ENCODE measurements around the gene PTBP2.
"Not testable (repeated sequence)": the region's sequence is repeated elsewhere in the genome, so short reads cannot be mapped to it uniquely, and the experiment has no call there.

PTBP2 gene

DNA sequence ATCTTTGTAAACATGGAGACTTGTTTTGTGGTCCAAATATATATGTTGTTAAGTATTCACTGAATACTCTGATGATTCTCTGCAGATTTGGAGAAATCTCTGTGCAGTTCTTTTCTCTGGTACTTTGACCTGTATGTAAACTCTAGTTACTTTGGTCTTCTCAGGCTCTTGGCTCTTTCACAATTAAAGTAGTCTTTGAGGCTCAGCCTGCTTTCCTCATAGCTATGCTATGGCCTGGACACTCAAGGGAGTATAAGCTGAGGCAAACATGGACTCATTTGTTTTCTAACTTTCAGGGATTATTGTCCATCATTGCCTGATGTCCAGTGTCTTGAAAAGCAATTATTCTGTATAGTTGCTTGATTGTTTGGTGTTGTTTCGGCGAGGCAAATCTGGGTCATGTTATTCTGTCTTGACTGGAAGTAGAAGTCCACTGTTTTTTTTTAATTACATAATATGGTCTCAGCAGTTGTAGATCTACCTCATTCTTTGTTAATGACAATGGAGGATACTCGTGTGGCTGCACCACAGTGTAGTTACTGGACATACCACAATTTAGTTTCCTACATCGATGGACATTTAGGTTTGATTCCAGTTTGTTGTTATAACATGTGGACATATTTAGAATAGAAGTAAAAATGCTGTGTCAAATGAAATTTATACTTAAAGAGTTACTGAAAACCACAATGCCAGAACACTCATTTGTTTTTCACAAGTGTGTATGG is 9.2 kb downstream of the PTBP2 start:
- DNase-seq, result no peak

DNA sequence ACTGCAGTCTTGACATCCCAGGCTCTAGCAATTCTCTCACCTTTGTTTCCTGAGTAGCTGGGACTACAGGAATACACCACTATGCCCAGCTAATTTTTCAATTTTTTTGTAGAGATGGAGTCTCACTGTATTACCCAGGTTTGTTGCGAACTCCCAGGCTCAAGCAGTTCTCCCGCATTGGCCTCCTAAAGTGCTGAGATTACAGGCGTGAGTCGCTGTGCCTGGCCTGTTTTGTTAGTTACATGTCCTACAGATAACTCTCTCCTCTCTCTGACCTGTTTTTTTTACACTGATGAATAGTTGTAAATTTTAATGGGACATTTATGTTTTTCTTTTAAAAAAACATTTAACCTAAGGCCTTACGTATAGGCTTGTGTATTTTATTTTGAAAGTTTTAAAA is 19.8 kb downstream of the PTBP2 start:
- DNase-seq, result no peak

DNA sequence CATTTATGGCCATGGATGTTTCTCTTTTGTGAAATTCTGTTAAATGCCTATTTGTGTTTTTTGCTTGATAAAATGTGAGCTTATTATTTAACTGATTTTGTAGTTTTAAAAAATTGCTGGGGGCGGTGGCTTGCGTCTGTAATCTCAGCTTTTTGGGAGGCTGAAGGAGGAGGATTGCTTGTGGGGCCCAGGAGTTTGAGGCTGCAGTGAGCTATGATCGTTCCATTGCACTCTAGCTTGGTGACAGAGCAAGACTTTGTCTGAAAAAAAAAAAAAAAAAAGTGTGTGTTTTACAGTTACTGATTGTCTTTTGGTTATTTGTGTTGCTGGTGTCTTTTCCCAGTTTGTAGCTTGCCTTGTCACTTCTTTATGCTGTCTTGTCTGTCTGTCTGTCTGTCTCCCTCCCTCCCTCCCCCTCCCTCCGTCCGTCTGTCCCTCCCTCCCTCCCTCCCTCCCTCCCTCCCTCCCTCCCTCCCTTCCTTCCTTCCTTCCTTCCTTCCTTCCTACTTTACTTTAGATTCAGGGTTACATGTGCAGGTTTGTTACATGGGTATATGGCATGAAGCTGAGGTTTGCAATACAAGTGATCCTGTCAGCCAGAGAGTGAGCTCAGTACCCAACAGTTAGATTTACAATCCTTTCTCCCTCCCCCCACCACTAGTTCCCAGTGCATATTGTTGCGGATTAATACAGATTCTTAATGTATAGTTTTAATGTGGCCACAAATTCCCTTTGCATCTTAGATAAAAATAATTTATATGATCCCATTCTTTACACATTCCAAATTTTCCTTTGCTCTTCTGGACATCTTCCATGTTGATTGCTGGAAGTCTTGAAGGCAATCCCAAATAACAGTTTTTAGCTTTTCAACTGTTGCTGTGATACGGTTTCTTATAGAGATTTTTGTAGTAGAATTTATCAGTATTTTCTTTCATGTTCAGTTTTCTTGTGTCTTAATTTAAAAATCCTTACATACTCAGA is 25.1 kb downstream of the PTBP2 start:
- DNase-seq, result no peak

DNA sequence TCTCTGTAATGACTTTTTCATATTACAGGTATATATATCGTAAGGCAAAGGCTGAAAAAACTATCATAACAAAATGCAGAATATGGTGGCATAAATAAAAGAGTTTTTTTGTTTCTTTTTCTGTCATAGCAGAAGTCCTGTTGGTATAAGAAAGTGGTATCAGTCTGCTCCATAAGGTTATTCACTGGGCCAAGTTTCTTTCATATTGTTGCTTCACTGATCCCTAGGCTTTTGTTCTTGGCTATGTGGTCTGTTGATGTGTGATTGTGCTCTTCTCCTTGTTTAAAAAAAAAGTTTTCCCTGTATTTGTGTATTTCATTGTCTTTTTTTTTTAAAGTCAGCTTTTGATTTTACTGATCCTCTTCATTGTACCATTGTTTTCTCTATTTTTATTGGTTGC is 26.0 kb downstream of the PTBP2 start:
- DNase-seq, result no peak

DNA sequence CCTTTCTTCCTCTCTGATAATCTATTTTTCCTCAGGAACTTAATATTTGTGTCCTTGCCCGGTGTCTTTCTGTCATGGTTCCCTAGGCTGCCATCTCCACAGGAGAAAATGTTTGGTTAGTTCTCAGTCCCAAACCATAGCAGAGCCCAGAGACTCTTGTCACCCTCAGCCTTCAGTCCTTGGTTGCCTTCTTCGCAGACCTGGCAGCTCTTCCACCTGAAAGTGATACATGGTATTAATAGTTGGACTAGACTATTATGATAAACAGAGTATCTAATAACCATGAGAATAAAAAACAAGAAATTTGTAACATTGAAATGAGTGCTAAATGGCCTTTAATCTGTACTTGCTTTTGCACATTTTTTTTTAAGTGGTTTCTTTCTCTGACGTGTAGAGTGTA is 26.5 kb downstream of the PTBP2 start:
- no peak for DNase-seq

DNA sequence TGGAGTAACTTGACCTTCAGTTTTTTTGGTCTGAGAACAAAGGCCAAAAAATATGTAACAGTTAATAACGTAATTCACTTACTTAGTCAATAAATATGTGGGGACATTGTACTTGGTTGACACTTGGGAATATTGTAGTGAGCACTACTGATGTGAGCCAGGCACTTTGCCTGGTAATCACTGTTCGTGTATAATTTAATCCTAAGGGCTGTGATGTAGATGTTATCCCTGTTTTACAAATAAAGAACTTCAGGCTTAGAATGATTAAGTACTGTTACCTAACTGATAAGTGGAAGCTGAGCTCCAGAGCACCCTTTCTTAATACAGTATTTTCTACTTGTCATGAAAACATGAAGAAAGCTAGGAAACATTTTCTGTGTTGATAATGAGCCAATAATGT is 28.0 kb downstream of the PTBP2 start:
- no peak for DNase-seq

DNA sequence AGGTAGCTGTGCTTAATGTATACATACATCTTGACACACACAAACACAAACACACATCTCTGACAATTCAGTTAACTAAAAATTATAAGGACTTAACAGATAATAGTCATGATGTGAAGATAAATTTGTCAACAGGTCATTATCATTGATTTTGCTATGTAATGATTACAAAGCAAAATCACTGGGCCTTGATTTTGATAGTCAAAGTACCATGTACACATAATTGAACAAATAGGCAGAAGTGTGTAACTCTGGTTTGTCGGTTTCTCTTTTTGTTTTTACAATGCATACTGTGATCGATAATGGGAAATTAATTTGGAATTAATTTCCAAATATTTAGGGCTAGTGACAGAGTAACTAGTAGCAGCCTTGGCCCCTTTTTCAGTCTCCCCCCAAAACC is 30.8 kb downstream of the PTBP2 start:
- DNase-seq, result no peak

DNA sequence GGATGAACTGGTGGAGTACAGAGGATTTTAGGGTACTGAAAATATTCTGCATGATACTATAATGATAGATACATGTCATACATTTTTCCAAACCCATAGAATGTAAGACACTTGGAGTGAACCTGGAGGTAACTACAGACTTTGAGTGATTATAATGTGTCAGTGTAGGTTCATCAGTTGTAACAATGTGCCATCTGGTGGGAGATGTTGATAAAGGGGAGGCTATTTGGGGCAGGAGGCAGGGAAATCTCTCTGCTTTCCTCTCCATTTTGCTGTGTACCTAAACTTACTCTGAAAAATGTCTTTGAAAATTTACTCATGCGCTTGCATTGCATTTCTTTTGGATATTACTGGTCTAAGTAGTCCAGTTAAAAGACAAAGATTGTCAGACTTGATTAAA is 35.2 kb downstream of the PTBP2 start:
- DNase-seq, result peak; percentile 2

DNA sequence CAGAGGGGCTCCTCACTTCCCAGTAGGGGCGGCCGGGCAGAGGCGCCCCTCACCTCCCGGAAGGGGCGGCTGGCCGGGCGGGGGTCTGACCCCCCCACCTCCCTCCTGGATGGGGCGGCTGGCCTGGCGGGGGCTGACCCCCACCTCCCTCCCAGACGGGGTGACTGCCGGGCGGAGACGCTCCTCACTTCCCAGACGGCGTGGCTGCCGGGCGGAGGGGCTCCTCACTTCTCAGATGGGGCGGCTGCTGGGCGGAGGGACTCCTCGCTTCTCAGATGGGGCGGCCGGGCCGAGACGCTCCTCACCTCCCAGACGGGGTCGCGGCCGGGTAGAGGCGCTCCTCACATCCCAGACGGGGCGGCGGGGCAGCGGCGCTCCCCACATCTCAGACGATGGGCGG is 41.0 kb downstream of the PTBP2 start:
- not testable (repeated sequence) for DNase-seq

DNA sequence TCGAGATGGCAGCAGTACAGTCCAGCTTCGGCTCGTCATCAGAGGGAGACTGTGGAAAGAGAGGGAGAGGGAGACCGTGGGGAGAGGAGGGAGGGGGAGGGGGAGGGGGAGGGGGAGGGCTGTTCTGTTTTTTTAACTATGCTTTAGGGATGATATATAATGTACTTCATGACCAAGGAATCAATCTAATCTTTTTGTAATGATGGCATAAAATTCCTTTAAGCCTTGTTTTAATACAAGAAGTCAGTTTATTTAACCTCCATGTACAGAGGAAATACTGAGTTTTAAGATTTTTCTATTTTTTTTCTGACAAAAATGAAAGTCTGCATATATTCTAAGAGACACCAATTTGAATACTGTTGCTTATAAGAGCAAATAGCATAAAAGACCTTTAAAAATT is 41.9 kb downstream of the PTBP2 start:
- DNase-seq, result no peak

DNA sequence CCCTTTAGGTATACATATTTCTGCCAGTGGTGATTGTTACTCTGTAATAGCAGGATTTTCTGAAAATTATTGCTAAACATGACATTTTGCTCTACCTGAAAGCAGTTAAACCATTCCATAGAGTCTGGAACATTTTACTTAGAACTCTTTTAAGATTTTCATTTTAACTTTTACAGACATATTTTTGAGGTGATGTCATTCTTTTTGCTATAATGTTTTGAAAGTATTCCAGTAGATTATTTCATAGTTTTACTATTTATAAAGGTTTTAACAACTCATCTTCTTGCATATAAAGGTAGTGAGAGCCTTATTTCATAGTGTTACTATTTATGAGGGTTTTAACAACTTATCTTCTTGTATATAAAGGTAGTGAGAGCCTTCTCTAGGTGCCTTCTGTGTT is 42.9 kb downstream of the PTBP2 start:
- DNase-seq, result no peak

DNA sequence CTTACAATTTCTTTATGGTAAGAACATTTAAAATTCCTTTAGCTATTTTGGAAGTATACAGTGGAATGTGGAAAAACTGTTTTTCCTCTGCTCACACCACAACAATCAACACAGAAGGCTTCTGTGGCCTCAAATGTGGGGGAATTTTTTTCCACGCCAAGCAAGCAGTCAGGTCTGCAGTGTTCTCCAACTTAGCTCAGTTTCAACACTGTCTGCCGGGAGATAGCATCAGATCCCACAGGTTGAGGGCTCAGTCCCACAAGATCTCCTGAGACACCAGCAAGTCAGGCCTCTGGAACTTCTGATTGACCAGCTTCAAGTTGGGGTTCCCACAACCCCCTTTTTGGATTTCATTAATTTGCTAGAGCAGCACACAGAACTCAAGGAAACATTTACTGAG is 50.3 kb downstream of the PTBP2 start:
- no peak for DNase-seq

DNA sequence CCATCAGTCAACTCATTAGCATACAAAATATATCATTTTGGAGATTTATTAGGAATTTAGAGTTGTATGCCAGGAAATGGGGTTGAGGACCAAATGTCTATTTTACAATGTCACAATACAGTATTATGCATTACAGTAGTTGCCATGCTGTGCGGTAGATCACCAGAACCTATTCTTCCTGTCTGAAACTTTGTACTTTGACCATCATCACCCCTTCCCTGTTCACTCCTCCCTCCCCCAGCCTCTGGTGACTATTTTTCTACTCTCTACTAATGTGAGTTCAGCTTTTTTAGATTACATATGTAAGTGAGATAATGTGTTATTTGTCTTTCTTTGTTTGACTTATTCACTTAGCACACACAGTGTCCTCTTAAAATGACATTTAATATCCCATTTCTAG is 50.8 kb downstream of the PTBP2 start:
- no peak for DNase-seq

DNA sequence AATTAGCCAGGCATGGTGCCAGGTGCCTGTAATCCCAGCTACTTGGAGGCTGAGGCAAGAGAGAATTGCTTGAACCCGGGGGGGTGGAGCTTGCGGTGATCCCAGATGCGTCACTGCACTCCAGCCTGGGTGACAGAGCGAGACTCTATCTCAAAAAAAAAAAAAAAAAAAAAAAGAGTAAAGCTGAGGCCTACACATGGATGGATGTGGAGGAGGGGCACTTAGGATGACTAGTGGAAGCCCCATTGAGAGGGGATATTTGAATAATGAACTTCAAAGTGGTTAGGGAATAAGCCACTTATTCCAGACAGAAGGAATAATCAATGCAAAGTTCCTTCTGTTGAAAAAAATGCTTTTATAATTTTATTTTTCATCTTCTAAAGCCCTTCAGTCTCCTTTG is 51.4 kb downstream of the PTBP2 start:
- no peak for DNase-seq

DNA sequence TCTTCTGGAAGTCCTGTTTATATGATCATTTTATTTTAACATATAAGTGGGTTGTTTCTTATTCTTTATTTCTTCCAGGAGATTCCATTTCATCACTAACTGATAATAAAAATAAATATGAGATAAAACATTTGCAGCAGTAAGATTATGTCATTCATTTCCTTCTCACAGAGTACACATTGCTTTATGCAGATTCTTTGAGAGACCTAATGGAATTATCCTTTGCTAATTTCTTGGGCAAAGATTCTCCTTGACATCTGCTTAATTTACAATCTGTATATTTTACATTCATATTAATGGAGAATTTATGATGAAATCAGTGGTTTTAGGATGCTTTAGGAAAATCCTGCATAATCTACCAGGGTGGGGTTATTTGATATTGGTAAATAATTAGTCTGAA is 60.6 kb downstream of the PTBP2 start:
- no peak for DNase-seq

DNA sequence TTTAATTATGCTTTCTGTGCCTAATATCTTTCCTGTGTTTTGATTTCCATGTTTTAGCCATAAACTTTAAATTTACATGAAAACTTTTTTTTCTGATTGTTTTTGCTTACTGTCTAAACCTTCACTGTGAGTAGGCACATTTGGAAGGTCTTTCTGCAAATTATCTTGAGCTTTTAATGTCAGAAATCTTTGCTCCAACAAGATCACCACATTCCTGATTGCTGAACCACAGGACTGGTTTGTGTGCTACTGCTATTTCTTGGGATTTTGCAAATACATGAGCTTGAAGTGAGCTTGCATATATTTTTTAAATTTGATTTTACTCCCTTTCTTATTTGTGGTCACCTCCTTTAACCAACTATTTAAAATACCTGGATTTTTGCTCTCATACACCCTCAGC is 61.3 kb downstream of the PTBP2 start:
- DNase-seq, result no peak

DNA sequence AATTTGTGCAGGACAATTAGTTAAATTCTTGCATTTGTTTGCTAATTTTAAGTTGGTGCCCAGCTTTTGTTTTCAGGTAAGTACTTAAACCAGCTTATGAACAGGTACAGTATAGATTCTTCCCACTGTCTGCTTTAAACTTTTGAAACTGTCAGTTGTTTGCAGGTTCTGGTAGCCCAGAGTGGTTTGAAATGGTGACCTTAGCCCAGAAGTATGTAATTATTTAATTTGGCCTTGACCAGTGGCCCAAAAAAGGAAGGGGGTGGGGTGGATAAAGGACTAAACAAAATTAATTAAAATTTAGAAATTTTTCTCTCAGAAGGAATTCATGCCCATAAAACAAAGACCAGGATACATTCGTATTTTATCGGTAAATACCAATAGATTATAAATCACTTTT is 69.0 kb downstream of the PTBP2 start:
- DNase-seq, result no peak

DNA sequence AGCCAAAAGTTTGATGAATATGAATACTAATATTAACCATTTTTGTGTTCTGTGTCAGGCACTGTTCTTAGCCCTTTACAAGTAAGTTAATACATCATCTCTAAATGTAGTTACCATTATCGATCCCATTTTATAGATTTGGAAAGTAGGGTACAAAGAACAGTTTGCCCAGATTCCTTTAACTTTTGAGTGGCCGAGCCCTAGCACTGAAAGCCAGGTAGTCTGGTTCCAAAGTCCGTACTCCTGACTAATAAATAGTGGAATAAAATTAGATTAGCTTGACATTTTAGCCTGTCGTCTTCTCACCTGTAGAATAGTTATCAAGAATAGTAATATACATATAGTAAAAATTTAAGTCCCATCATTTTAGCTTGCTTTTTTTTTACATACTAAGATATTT is 70.6 kb downstream of the PTBP2 start:
- DNase-seq, result no peak

DNA sequence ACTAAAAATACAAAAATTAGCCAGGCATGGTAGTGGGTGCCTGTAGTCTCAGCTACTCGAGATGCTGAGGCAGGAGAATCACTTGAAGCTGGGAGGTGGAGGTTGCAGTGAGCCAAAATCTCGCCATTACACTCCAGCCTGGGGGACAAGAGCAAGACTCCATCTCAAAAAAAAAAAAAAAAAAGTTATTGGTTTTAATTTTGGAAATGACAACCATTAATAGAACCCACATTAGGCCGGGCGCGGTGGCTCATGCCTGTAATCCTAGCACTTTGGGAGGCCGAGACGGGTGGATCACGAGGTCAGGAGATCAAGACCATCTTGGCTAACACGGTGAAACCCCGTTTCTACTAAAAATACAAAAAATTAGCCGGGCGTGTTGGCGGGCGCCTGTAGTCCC is 80.1 kb downstream of the PTBP2 start:
- DNase-seq, result not testable (repeated sequence)

DNA sequence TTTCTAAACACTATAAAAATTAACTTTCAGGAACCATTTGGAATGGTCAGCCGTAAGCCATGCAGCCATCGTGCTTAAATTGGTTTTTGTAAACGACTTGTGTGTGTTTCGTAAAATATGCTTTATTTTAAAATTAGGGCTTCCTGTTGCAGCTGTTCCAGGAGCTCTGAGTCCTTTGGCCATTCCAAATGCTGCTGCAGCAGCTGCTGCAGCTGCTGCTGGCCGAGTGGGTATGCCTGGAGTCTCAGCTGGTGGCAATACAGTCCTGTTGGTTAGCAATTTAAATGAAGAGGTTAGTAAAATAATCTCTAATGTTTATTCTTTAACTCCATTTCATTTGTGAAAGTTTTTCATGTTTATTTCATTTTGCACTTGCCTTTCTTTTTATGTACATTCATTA is 83.1 kb downstream of the PTBP2 start:
- DNase-seq, result no peak

DNA sequence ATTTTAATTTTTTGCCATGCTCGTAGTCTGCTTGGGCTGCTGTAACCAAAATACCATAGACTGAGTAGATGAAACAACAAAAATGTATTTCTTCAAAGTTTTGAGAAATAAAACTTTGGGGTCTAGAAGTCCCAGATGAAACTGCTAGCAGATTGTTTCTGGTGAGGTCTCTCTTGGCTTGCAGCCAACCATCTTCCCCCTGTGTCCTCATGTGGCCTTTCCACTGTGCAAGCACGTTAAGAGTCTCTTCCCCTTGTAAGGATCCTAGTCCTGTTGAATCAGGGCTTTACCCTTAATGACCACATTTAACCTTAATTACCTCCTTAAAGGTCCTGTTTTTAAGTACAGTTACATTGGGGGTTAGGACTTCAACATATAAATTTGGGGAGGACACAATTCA is 86.6 kb downstream of the PTBP2 start:
- peak; percentile 1 for DNase-seq

DNA sequence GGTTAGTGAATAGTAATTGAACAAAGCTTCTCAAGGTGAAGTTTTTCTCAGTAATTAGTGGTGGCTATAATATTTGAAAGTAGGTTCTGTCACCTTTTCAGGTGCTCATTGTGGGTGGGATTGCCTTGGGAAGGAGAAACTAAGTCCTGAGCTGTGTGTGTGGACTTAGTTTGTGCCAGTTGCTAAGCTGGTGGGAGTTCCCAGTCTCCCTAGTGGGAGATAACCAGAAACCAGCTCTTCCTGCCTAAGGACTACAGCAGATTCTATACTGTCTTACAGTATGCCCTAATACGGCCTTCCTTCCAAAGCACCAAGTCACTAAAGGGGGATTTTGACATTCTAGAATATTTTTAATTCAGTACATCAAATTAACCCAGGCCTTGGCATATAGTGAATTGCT is 94.3 kb downstream of the PTBP2 start:
- DNase-seq, result no peak

DNA sequence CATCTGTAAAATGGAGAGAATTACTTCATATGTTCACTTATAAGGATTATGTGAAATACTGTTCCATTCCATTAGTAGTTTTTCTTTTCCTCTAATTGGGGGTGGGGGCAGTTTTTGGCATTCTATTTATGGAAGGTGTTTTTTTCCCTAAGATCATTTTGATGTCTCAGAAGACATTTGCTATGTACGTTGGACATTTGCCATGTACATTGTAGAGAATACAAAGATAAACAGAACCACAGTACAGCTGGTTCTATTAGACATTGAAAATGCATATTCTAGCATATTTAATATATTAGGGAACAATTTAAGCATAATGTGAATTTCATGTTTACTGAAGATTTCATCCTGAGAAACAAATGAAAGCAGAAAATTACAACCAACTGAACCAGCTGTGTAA is 98.5 kb downstream of the PTBP2 start:
- DNase-seq, result no peak

DNA sequence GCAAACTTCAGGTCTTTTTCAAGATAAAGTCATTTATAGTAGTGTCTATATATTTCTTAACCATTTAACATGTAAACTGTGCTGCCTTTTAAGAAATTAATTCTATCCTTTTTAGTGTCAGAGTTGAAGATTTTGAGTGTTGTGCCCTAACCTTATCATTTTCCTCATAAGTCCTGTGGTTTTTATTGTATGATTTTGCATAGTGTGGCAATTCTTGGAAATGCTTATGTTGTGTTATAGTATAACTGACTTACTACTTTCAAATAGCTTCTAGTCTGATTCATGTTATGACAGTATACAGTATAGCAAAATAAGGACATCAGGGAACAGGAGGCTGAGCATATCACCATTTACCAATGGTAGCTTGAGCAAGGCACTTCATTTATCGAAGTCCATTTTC is 99.1 kb downstream of the PTBP2 start:
- DNase-seq, result no peak

All from NCI-H2171 (cell line).